WTC11 (cell line): ENCODE measurements around the gene CEMIP.

Source experiments
- MLX ChIP-seq: sonication (generic); formaldehyde crosslinking; IDR thresholded peaks from 2 replicates; pipeline ENCODE4 v1.8.1; 2023; ENCODE audit warnings: mild to moderate bottlenecking, missing genetic modification reagents, moderate library complexity
- OVOL2 ChIP-seq: fragments of 250-450 bp; sonication (Bioruptor Pico); IDR thresholded peaks from 2 replicates; pipeline ENCODE4 v1.9.0; 2021; ENCODE audit warnings: mild to moderate bottlenecking, borderline replicate concordance
- ZBTB21 ChIP-seq: sonication (generic); formaldehyde crosslinking; IDR thresholded peaks from 2 replicates; pipeline ENCODE4 v1.8.1; 2023; ENCODE audit warnings: mild to moderate bottlenecking, missing genetic modification reagents, borderline replicate concordance
- ZNF232 ChIP-seq: sonication (generic); formaldehyde crosslinking; IDR thresholded peaks from 2 replicates; pipeline ENCODE4 v1.8.0; 2022; ENCODE audit warnings: mild to moderate bottlenecking, missing genetic modification reagents
- ZNF263 ChIP-seq: sonication (generic); formaldehyde crosslinking; IDR thresholded peaks from 2 replicates; pipeline ENCODE4 v1.8.1; 2022; ENCODE audit warnings: low read depth, mild to moderate bottlenecking, moderate library complexity, missing genetic modification reagents
- TF ChIP-seq, protein P1 (sequence below): fragments of 200-600 bp; IDR thresholded peaks from 2 replicates; pipeline ENCODE4 v1.8.0; 2022; ENCODE audit warnings: antibody characterized with exemption
- TF ChIP-seq, protein P2 (sequence below): sonication (generic); formaldehyde crosslinking; IDR thresholded peaks from 2 replicates; pipeline ENCODE4 v1.8.0; 2022; ENCODE audit warnings: mild to moderate bottlenecking, missing genetic modification reagents

GRCh38 chr15:80982839-80983238 lies 203.7 kb downstream of the CEMIP start:
- no peak for TF ChIP-seq ZNF232 (CRISPR knock-in tag)
- no peak for TF ChIP-seq OVOL2
- no peak for TF ChIP-seq MLX
- TF ChIP-seq ZBTB21 (CRISPR knock-in tag), result no peak
- TF ChIP-seq, protein P1, sequence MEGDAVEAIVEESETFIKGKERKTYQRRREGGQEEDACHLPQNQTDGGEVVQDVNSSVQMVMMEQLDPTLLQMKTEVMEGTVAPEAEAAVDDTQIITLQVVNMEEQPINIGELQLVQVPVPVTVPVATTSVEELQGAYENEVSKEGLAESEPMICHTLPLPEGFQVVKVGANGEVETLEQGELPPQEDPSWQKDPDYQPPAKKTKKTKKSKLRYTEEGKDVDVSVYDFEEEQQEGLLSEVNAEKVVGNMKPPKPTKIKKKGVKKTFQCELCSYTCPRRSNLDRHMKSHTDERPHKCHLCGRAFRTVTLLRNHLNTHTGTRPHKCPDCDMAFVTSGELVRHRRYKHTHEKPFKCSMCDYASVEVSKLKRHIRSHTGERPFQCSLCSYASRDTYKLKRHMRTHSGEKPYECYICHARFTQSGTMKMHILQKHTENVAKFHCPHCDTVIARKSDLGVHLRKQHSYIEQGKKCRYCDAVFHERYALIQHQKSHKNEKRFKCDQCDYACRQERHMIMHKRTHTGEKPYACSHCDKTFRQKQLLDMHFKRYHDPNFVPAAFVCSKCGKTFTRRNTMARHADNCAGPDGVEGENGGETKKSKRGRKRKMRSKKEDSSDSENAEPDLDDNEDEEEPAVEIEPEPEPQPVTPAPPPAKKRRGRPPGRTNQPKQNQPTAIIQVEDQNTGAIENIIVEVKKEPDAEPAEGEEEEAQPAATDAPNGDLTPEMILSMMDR, result no peak
- TF ChIP-seq, protein P2, sequence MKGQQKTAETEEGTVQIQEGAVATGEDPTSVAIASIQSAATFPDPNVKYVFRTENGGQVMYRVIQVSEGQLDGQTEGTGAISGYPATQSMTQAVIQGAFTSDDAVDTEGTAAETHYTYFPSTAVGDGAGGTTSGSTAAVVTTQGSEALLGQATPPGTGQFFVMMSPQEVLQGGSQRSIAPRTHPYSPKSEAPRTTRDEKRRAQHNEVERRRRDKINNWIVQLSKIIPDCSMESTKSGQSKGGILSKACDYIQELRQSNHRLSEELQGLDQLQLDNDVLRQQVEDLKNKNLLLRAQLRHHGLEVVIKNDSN (CRISPR knock-in tag), result no peak
- TF ChIP-seq ZNF263 (CRISPR knock-in tag), result no peak
